MM.1S (cell line): ENCODE measurements around the gene PCYOX1L.

Experiments used
- DNase-seq: peaks from one replicate; pipeline ENCODE4 v3.0.0-alpha.2; 2015
- H2AFZ ChIP-seq: fragments of 300-600 bp; sonication (generic); 2 replicates; pipeline ENCODE4 v1.6.0; 2016; ENCODE audit warnings: antibody characterized with exemption, low read length
- H3F3A ChIP-seq: fragments of 300-600 bp; sonication (generic); 2 replicates; pipeline ENCODE4 v1.6.1; 2016; ENCODE audit warnings: mild to moderate bottlenecking, antibody characterized with exemption, low read length, moderate library complexity, mixed read lengths; ENCODE audit not compliant: insufficient read depth
- H3K27ac ChIP-seq: fragments of 300-600 bp; sonication (generic); 2 replicates; pipeline ENCODE4 v1.5.1; 2016; ENCODE audit warnings: mild to moderate bottlenecking, low read length
- H3K27me3 ChIP-seq: fragments of 300-600 bp; sonication (generic); replicated peaks from 2 replicates; pipeline ENCODE4 v1.6.0; 2016; ENCODE audit warnings: low read length; ENCODE audit not compliant: insufficient read depth
- H3K36me3 ChIP-seq: fragments of 300-600 bp; sonication (generic); replicated peaks from 2 replicates; pipeline ENCODE4 v1.6.1; 2016; ENCODE audit warnings: mild to moderate bottlenecking, low read length, mixed read lengths; ENCODE audit not compliant: insufficient read depth
- H3K4me1 ChIP-seq: fragments of 300-600 bp; sonication (generic); 2 replicates; pipeline ENCODE4 v1.6.1; 2016; ENCODE audit warnings: low read length, mixed read lengths
- H3K4me2 ChIP-seq: fragments of 300-600 bp; sonication (generic); 2 replicates; pipeline ENCODE4 v1.6.0; 2016; ENCODE audit warnings: low read depth, low read length
- H3K4me3 ChIP-seq: fragments of 300-600 bp; sonication (generic); 2 replicates; pipeline ENCODE4 v1.5.1; 2016; ENCODE audit warnings: low read length, mixed read lengths
- H3K79me2 ChIP-seq: fragments of 300-600 bp; sonication (generic); 2 replicates; pipeline ENCODE4 v1.6.1; 2016; ENCODE audit warnings: mixed run types, low read length, mixed read lengths
- H3K9ac ChIP-seq: fragments of 300-600 bp; sonication (generic); 2 replicates; pipeline ENCODE4 v1.6.1; 2016; ENCODE audit warnings: low read length, mixed read lengths
- H3K9me2 ChIP-seq: fragments of 300-600 bp; sonication (generic); replicated peaks from 2 replicates; pipeline ENCODE4 v1.6.1; 2016; ENCODE audit warnings: mild to moderate bottlenecking, low read length, mixed read lengths; ENCODE audit not compliant: insufficient read depth
- H3K9me3 ChIP-seq: fragments of 300-600 bp; sonication (generic); replicated peaks from 2 replicates; pipeline ENCODE4 v1.6.1; 2016; ENCODE audit warnings: mild to moderate bottlenecking, low read length, mixed read lengths; ENCODE audit not compliant: insufficient read depth
- H4K20me1 ChIP-seq: fragments of 300-600 bp; sonication (generic); 2 replicates; pipeline ENCODE4 v1.6.1; 2016; ENCODE audit warnings: mild to moderate bottlenecking, low read length, moderate library complexity, mixed read lengths; ENCODE audit not compliant: insufficient read depth
- CTCF ChIP-seq: fragments of 300-600 bp; sonication (generic); IDR thresholded peaks from 2 replicates; pipeline ENCODE4 v1.5.1; 2016; ENCODE audit warnings: antibody characterized with exemption, low read length, mixed read lengths
- EZH2 ChIP-seq: fragments of 300-600 bp; sonication (generic); optimal IDR thresholded peaks from 2 replicates; pipeline ENCODE3; 2017; ENCODE audit warnings: low read depth, mild to moderate bottlenecking, antibody characterized with exemption, low read length, mixed read lengths
- EZH2phosphoT487 ChIP-seq: fragments of 300-600 bp; sonication (generic); IDR thresholded peaks from 2 replicates; pipeline ENCODE4 v1.6.1; 2018; ENCODE audit warnings: antibody characterized with exemption, low read length

PCYOX1L gene

GRCh38 chr5:149333711-149334443, 24.0 kb upstream of the PCYOX1L start:
- no peaks in the 10 kb centered on the region for H3K9me3 ChIP-seq
- no peaks in the 10 kb centered on the region for H3K27me3 ChIP-seq
- no peak overlapping the region for H2AFZ ChIP-seq
- no peaks in the 10 kb centered on the region for H4K20me1 ChIP-seq
- no peaks in the 10 kb centered on the region for H3K4me1 ChIP-seq
- no peak overlapping the region for H3K4me2 ChIP-seq
- no peak overlapping the region for H3K4me3 ChIP-seq
- H3K9ac ChIP-seq = no peak overlapping the region
- no peak overlapping the region for H3K27ac ChIP-seq
- H3K36me3 ChIP-seq = no peaks in the 10 kb centered on the region
- no peak for DNase-seq
- H3K79me2 ChIP-seq = no peaks in the 10 kb centered on the region
- H3F3A ChIP-seq = no peaks in the 10 kb centered on the region
- no peaks in the 10 kb centered on the region for H3K9me2 ChIP-seq
- TF ChIP-seq EZH2phosphoT487 = no peak
- TF ChIP-seq CTCF = no peak
- no peak for TF ChIP-seq EZH2

- no peaks in the 10 kb centered on the region for H3K9me2 ChIP-seq
- H3K27ac ChIP-seq = no peak overlapping the region
- H3K4me3 ChIP-seq = no peak overlapping the region
- TF ChIP-seq EZH2phosphoT487 (no peak), EZH2 (no peak), CTCF (no peak)
- H3K9ac ChIP-seq = no peak overlapping the region
- no peaks in the 10 kb centered on the region for H3K36me3 ChIP-seq
- no peaks in the 10 kb centered on the region for H4K20me1 ChIP-seq
- no peaks in the 10 kb centered on the region for H3K9me3 ChIP-seq
- no peaks in the 10 kb centered on the region for H3K79me2 ChIP-seq
- no peak overlapping the region for H2AFZ ChIP-seq
- no peak overlapping the region for H3K4me2 ChIP-seq
- no peak for DNase-seq
- no peaks in the 10 kb centered on the region for H3K27me3 ChIP-seq
- no peaks in the 10 kb centered on the region for H3F3A ChIP-seq
- no peaks in the 10 kb centered on the region for H3K4me1 ChIP-seq
These were observed 20.1 kb upstream of the PCYOX1L start for GRCh38 chr5:149337736-149338135.

GRCh38 chr5:149338364-149338763, 19.5 kb upstream of the PCYOX1L start:
- Histone ChIP-seq H3K27me3 (no peaks in the 10 kb centered on the region), H3F3A (no peaks in the 10 kb centered on the region), H3K27ac (no peak overlapping the region), H3K9me3 (no peaks in the 10 kb centered on the region), H3K9ac (no peak overlapping the region), H3K36me3 (no peaks in the 10 kb centered on the region), H3K4me1 (no peaks in the 10 kb centered on the region), H3K4me3 (no peak overlapping the region), H3K4me2 (no peak overlapping the region), H3K9me2 (no peaks in the 10 kb centered on the region), H3K79me2 (no peaks in the 10 kb centered on the region), H2AFZ (no peak overlapping the region), H4K20me1 (no peaks in the 10 kb centered on the region)
- TF ChIP-seq CTCF (no peak), EZH2phosphoT487 (no peak), EZH2 (no peak)
- DNase-seq = no peak
